Transverse colon (tissue), 3 donors: Measurements from ENCODE around the gene ITGBL1.

ENCODE experiments used
- CTCF ChIP-seq, 5 experiments: fragments of 200-600 bp in 3 of 5; fragments of 450-650 bp in 2 of 5; sonication (generic) in 3 of 5; IDR thresholded peaks; 1 replicate in 2 of 5; 2 replicates in 3 of 5; pipeline ENCODE4 v1.5.1; 2016 to 2017; ENCODE audit warnings: antibody characterized with exemption in 5 of 5, inconsistent platforms in 3 of 5, mild to moderate bottlenecking in 2 of 5, moderate library complexity in 1 of 5
- POLR2A ChIP-seq: fragments of 450-650 bp; IDR thresholded peaks from one replicate; pipeline ENCODE4 v1.6.1; 2016; ENCODE audit warnings: antibody characterized with exemption, mild to moderate bottlenecking, moderate library complexity

- TF ChIP-seq CTCF (IDR thresholded peaks at IDR 0.05) (peak; percentile 40 to 60 (median 53)), POLR2A (no peak)
These were observed 62.3 kb downstream of the ITGBL1 start for GRCh38 chr13:101514695-101515275.
